H1 (cell line): ENCODE data around the gene LGALS8. TPM values are rescaled to one million over a fixed set of nuclear protein-coding genes. Genes with fewer than 3 reads are reported as not detected.

Experiments used
- CTCF ChIA-PET: fragments of 300-600 bp; sonication (Branson Sonifier 250); formaldehyde crosslinking; loops from one replicate; lab custom pipeline; 2021; ENCODE audit not compliant: partially characterized antibody; lab: Charles Lee
- POLR2A ChIA-PET: fragments of 300-600 bp; sonication (Branson Sonifier 250); formaldehyde crosslinking; loops from one replicate; lab custom pipeline; 2021; ENCODE audit warnings: inconsistent platforms; ENCODE audit not compliant: partially characterized antibody; lab: Charles Lee
- DNase-seq, 2 experiments: peaks; one replicate each; pipeline versions ENCODE4 v3.0.0 to v3.0.0-alpha.2; 2010 to 2022; ENCODE audit warnings: low spot score in 2 of 2, low read depth in 1 of 2, mixed read lengths in 1 of 2
- FAIRE-seq: peaks from 2 replicates; lab custom pipeline; 2011; peaks lifted over from hg19 to GRCh38; lab: Jason Lieb, UNC
- H2AFZ ChIP-seq: 2 replicates; pipeline ENCODE4 v1.8.1; 2012; ENCODE audit warnings: low read length, inconsistent platforms
- H2AK5ac ChIP-seq: 2 replicates; pipeline ENCODE4 v1.6.1; 2013; ENCODE audit warnings: low read depth, low read length
- H2BK120ac ChIP-seq: replicated peaks from 2 replicates; pipeline ENCODE3; 2013; ENCODE audit warnings: low read depth, low read length, inconsistent platforms
- H2BK12ac ChIP-seq: 2 replicates; pipeline ENCODE4 v1.6.1; 2013; ENCODE audit warnings: low read depth, low read length
- H2BK15ac ChIP-seq: 2 replicates; pipeline ENCODE4 v1.6.1; 2013; ENCODE audit warnings: low read length
- H2BK20ac ChIP-seq: 2 replicates; pipeline ENCODE4 v1.6.1; 2013; ENCODE audit warnings: low read length
- H2BK5ac ChIP-seq: 2 replicates; pipeline ENCODE4 v1.6.1; 2013; ENCODE audit warnings: low read depth, low read length
- H3K14ac ChIP-seq: 2 replicates; pipeline ENCODE4 v1.6.1; 2013; ENCODE audit warnings: inconsistent platforms; ENCODE audit not compliant: insufficient read length
- H3K18ac ChIP-seq: 2 replicates; pipeline ENCODE4 v1.6.1; 2013; ENCODE audit warnings: low read length; ENCODE audit errors: extremely low read depth
- H3K23ac ChIP-seq: 2 replicates; pipeline ENCODE4 v1.6.1; 2013; ENCODE audit warnings: inconsistent platforms; ENCODE audit not compliant: insufficient read length
- H3K23me2 ChIP-seq: 2 replicates; pipeline ENCODE4 v1.6.1; 2013; ENCODE audit warnings: low read depth, low read length
- H3K27ac ChIP-seq: 2 replicates; pipeline ENCODE4 v1.6.1; 2011; ENCODE audit warnings: low read depth, low read length, inconsistent platforms
- H3K27me3 ChIP-seq, 4 experiments: replicated peaks in 1 of 4; 1 replicate in 1 of 4; 2 replicates in 3 of 4; pipeline versions ENCODE4 v1.6.1 to v1.8.1; 2011 to 2013; ENCODE audit warnings: low read length in 3 of 4, mild to moderate bottlenecking in 3 of 4, inconsistent platforms in 2 of 4, mixed read lengths in 2 of 4, moderate library complexity in 1 of 4; ENCODE audit not compliant: control insufficient read depth in 3 of 4, insufficient read depth in 3 of 4; ENCODE audit errors: extremely low read depth in 1 of 4
- H3K36me3 ChIP-seq, 4 experiments: 2 replicates each; pipeline versions ENCODE4 v1.6.1 to v1.8.1; 2011 to 2013; ENCODE audit warnings: mild to moderate bottlenecking in 4 of 4, low read length in 3 of 4, moderate library complexity in 2 of 4, control low read depth in 1 of 4, inconsistent platforms in 1 of 4; ENCODE audit not compliant: insufficient read depth in 4 of 4, control insufficient read depth in 2 of 4
- H3K4ac ChIP-seq: replicated peaks from 2 replicates; pipeline ENCODE3; 2013; ENCODE audit warnings: low read length, low read depth, mixed read lengths, inconsistent platforms; ENCODE audit not compliant: insufficient read length
- H3K4me1 ChIP-seq, 4 experiments: replicated peaks in 1 of 4; 1 replicate in 1 of 4; 2 replicates in 3 of 4; pipeline versions ENCODE4 v1.6.1 to v1.8.1; 2011 to 2013; ENCODE audit warnings: low read length in 3 of 4, inconsistent platforms in 2 of 4, mixed read lengths in 1 of 4; ENCODE audit not compliant: insufficient read depth in 4 of 4, control insufficient read depth in 3 of 4
- H3K4me2 ChIP-seq, 2 experiments: 2 replicates each; pipeline versions ENCODE4 v1.6.1 to v1.8.1; 2011 to 2013; ENCODE audit warnings: low read depth in 2 of 2, low read length in 2 of 2, control low read depth in 1 of 2, inconsistent platforms in 1 of 2, mild to moderate bottlenecking in 1 of 2; ENCODE audit not compliant: insufficient read depth in 1 of 2
- H3K4me3 ChIP-seq, 4 experiments: fragments of 200-600, 300-600 bp in 1 of 4; sonication (generic), shearing (Covaris generic), sonication (Bioruptor Twin) in 1 of 4; 2 replicates each; pipeline versions ENCODE4 v1.5.1 to v1.8.1; 2011 to 2016; ENCODE audit warnings: low read length in 4 of 4, low read depth in 3 of 4, control low read depth in 2 of 4, inconsistent platforms in 2 of 4, mild to moderate bottlenecking in 2 of 4, mixed read lengths in 1 of 4, moderate library complexity in 1 of 4; ENCODE audit not compliant: insufficient read depth in 2 of 4; ENCODE audit errors: extremely low read depth in 1 of 4
- H3K56ac ChIP-seq: replicated peaks from 2 replicates; pipeline ENCODE3; 2013; ENCODE audit warnings: low read depth, mild to moderate bottlenecking, mixed read lengths, low read length, inconsistent platforms; ENCODE audit not compliant: insufficient read length
- H3K79me1 ChIP-seq: 2 replicates; pipeline ENCODE4 v1.6.1; 2013; ENCODE audit warnings: low read depth, low read length, control low read depth
- H3K79me2 ChIP-seq, 2 experiments: 2 replicates each; pipeline versions ENCODE4 v1.6.1 to v1.8.1; 2012 to 2013; ENCODE audit warnings: low read length in 2 of 2, mild to moderate bottlenecking in 2 of 2, inconsistent platforms in 1 of 2; ENCODE audit not compliant: insufficient read depth in 2 of 2, control insufficient read depth in 1 of 2
- H3K9ac ChIP-seq, 4 experiments: replicated peaks in 1 of 4; 1 replicate in 1 of 4; 2 replicates in 3 of 4; pipeline versions ENCODE4 v1.6.1 to v1.8.1; 2011 to 2013; ENCODE audit warnings: low read depth in 3 of 4, low read length in 3 of 4, control low read depth in 2 of 4, mild to moderate bottlenecking in 2 of 4, moderate library complexity in 2 of 4, inconsistent platforms in 1 of 4; ENCODE audit errors: extremely low read depth in 1 of 4
- H3K9me3 ChIP-seq, 2 experiments: 2 replicates each; pipeline versions ENCODE4 v1.6.1 to v1.8.1; 2012 to 2013; ENCODE audit warnings: mild to moderate bottlenecking in 2 of 2, moderate library complexity in 2 of 2, control low read depth in 1 of 2, inconsistent platforms in 1 of 2, low read depth in 1 of 2, low read length in 1 of 2, mixed read lengths in 1 of 2; ENCODE audit not compliant: insufficient read depth in 2 of 2
- H4K20me1 ChIP-seq, 2 experiments: replicated peaks in 1 of 2; 2 replicates each; pipeline versions ENCODE3 to v1.8.1; 2011 to 2013; ENCODE audit warnings: inconsistent platforms in 2 of 2, low read length in 2 of 2, mild to moderate bottlenecking in 1 of 2; ENCODE audit not compliant: insufficient read depth in 2 of 2, control insufficient read depth in 1 of 2
- H4K5ac ChIP-seq: 2 replicates; pipeline ENCODE4 v1.6.1; 2013; ENCODE audit warnings: low read length, low read depth, mixed read lengths, inconsistent platforms; ENCODE audit not compliant: insufficient read length
- H4K8ac ChIP-seq: 2 replicates; pipeline ENCODE4 v1.8.0; 2013; ENCODE audit warnings: mild to moderate bottlenecking, moderate library complexity, low read length, inconsistent platforms; ENCODE audit not compliant: insufficient read depth; ENCODE audit errors: extremely low read depth
- H4K91ac ChIP-seq: replicated peaks from 2 replicates; pipeline ENCODE3; 2013; ENCODE audit warnings: low read length, mixed read lengths, inconsistent platforms; ENCODE audit not compliant: insufficient read length
- CEBPB ChIP-seq: IDR thresholded peaks from 2 replicates; pipeline ENCODE4 v1.6.1; 2012; ENCODE audit warnings: low read depth, low read length
- CTBP2 ChIP-seq: IDR thresholded peaks from 2 replicates; pipeline ENCODE4 v1.7.0; 2011; ENCODE audit warnings: borderline replicate concordance, mild to moderate bottlenecking, moderate library complexity, mixed read lengths, low read length; ENCODE audit not compliant: insufficient read depth, insufficient read length
- MAFK ChIP-seq: IDR thresholded peaks from 2 replicates; pipeline ENCODE4 v1.6.1; 2012; ENCODE audit warnings: low read depth, mild to moderate bottlenecking, improper control_type of control experiment, low read length
- NANOG ChIP-seq: IDR thresholded peaks from 2 replicates; pipeline ENCODE4 v1.6.1; 2011; ENCODE audit warnings: low read length, low read depth, mild to moderate bottlenecking, inconsistent platforms; ENCODE audit not compliant: insufficient read depth, poor library complexity, severe bottlenecking
- NRF1 ChIP-seq: IDR thresholded peaks from 2 replicates; pipeline ENCODE4 v1.6.1; 2011; ENCODE audit warnings: mild to moderate bottlenecking, low read depth, low read length, improper control_type of control experiment
- PHF8 ChIP-seq: fragments of 200-600 bp; sonication (generic); conservative IDR thresholded peaks from 2 replicates; pipeline ENCODE4 v1.7.1; 2012; ENCODE audit warnings: low read depth, mild to moderate bottlenecking, inconsistent platforms, low read length, moderate library complexity
- POLR2A ChIP-seq, 2 experiments: IDR thresholded peaks; 1 replicate in 1 of 2; 2 replicates in 1 of 2; pipeline ENCODE4 v1.6.1; 2011; ENCODE audit warnings: low read depth in 2 of 2, low read length in 2 of 2, mild to moderate bottlenecking in 2 of 2; ENCODE audit errors: control extremely low read depth in 1 of 2
- POU5F1 ChIP-seq: IDR thresholded peaks from 2 replicates; pipeline ENCODE4 v1.6.1; 2011; ENCODE audit warnings: low read depth, mild to moderate bottlenecking, low read length, moderate library complexity
- SIN3A ChIP-seq, 2 experiments: IDR thresholded peaks in 1 of 2; conservative IDR thresholded peaks in 1 of 2; 2 replicates each; pipeline ENCODE4 v1.6.1; 2011 to 2012; ENCODE audit warnings: low read length in 2 of 2, improper control_type of control experiment in 1 of 2, low read depth in 1 of 2, mild to moderate bottlenecking in 1 of 2
- SIRT6 ChIP-seq: IDR thresholded peaks from one replicate; pipeline ENCODE4 v1.7.1; 2012; ENCODE audit warnings: low read length, inconsistent platforms
- SUZ12 ChIP-seq: fragments of 200-600 bp; sonication (generic); IDR thresholded peaks from 2 replicates; pipeline ENCODE4 v1.6.1; 2012; ENCODE audit warnings: mild to moderate bottlenecking, inconsistent platforms, low read length, moderate library complexity, mixed read lengths
- TEAD4 ChIP-seq: IDR thresholded peaks from 2 replicates; pipeline ENCODE4 v1.6.1; 2012; ENCODE audit warnings: low read depth, low read length, inconsistent platforms, mixed read lengths
- USF2 ChIP-seq: IDR thresholded peaks from 2 replicates; pipeline ENCODE4 v1.6.1; 2011; ENCODE audit warnings: low read length, improper control_type of control experiment
- YY1 ChIP-seq: IDR thresholded peaks from 2 replicates; pipeline ENCODE4 v1.6.1; 2011; ENCODE audit warnings: low read depth, mild to moderate bottlenecking, low read length
- WGBS, 2 experiments: shearing (Covaris generic) in 1 of 2; methylation state at CpG; one replicate each; pipeline versions ENCODE4 v1.1.6 to v1.1.7; 2013 to 2015; ENCODE audit warnings: low lambda C conversion rate in 2 of 2, mixed read lengths in 2 of 2, inconsistent platforms in 1 of 2, low coverage in 1 of 2, missing lambda C conversion rate in 1 of 2; ENCODE audit not compliant: insufficient replicate concordance in 2 of 2, insufficient coverage in 1 of 2, insufficient read length in 1 of 2; ENCODE audit errors: extremely low coverage in 1 of 2, missing lambda C conversion rate in 1 of 2; 5-methylcytosine and 5-hydroxymethylcytosine counted together
- polyA plus RNA-seq, 7 experiments: library from polyadenylated mRNA; depleted of rRNA in 3 of 7; stranded (reverse) in 5 of 7; unstranded in 2 of 7; fragments of >200 nt in 5 of 7; fragments of 200-250 nt in 2 of 7; gene quantifications; 1 replicate in 5 of 7; 2 replicates in 1 of 7; 4 replicates in 1 of 7; pipeline versions ENCODE4 v1.2.1 to v1.2.3, GENCODE V29; 2011 to 2013; ENCODE audit warnings: missing spikeins in 2 of 7, mixed read lengths in 2 of 7
- total RNA-seq: library from RNA; stranded (reverse); fragmentation: NEBNext Ultra II Directional; extraction: Animal tissue kit (Norgen Biotek cat#: 25700); gene quantifications from 2 replicates; pipeline ENCODE4 v1.2.1, GENCODE V29; 2021

LGALS8 gene
- total and polyA plus RNA-seq, 2 of the 8 experiments (the other 6 are each of a cell fraction or from before 2014, with no cell fraction given) = 7.2 to 11.6 TPM

- Histone ChIP-seq H3K23me2 (no peaks in the 10 kb centered on the region), H4K20me1 (peaks cover 0 to 4% of the 10 kb centered on the region in 2 experiments), H3K4me1 (no peaks in the 10 kb centered on the region), H2BK15ac (no peak overlapping the region), H3K27me3 (no peaks in the 10 kb centered on the region), H4K5ac (no peak overlapping the region), H2BK5ac (no peak overlapping the region), H3K18ac (no peak overlapping the region), H3K4me2 (no peak overlapping the region), H2AK5ac (no peak overlapping the region), H3K14ac (no peak overlapping the region), H3K36me3 (peaks cover 16 to 83% (median 59%) of the 10 kb centered on the region in 4 experiments), H3K79me2 (no peaks in the 10 kb centered on the region), H3K9me3 (no peaks in the 10 kb centered on the region), H4K8ac (no peak overlapping the region), H3K79me1 (no peaks in the 10 kb centered on the region), H3K4ac (no peak overlapping the region), H2BK120ac (no peak overlapping the region), H3K4me3 (no peak overlapping the region), H3K23ac (no peak overlapping the region), H3K27ac (no peak overlapping the region), H3K56ac (no peak overlapping the region), H3K9ac (no peak overlapping the region), H2AFZ (no peak overlapping the region), H2BK20ac (no peak overlapping the region), H2BK12ac (no peak overlapping the region), H4K91ac (no peak overlapping the region)
- 100% methylated on average over 3 of the region's 3 CpGs; no CpG with 5 or more reads in 1 of the 2 experiments for WGBS, 2 experiments
- CTCF ChIA-PET = interaction anchor here (0.6 to 3.1 kb wide), 8 partner anchors 9 to 1248 kb away, joined by 3 to 34 read pairs (median 4); no protein-coding TSS in a partner anchor
- POLR2A ChIA-PET = interaction anchor here (1.2 to 1.7 kb wide), 2 partner anchors 32 to 38 kb away, joined by 3 to 4 read pairs; no protein-coding TSS in a partner anchor
- DNase-seq = no peak
- FAIRE-seq = no peak
- TF ChIP-seq MAFK = no peak
- no peak for TF ChIP-seq CTBP2
- no peak for TF ChIP-seq YY1
- no peak for TF ChIP-seq POLR2A (IDR thresholded peaks at IDR 0.05; ENCODE audit: control extremely low read depth in 1 of 2, low read depth in 2 of 2, low read length in 2 of 2)
- TF ChIP-seq POU5F1 = no peak
- no peak for TF ChIP-seq NRF1
- no peak for TF ChIP-seq NANOG
- no peak for TF ChIP-seq CEBPB
- TF ChIP-seq TEAD4 = no peak
- TF ChIP-seq PHF8 = no peak
- TF ChIP-seq USF2 = no peak
- TF ChIP-seq SUZ12 = no peak
- TF ChIP-seq SIRT6 = no peak
- no peak for TF ChIP-seq SIN3A (conservative IDR thresholded peaks at IDR 0.05 in 1 of 2, IDR thresholded peaks at IDR 0.05 in 1 of 2; ENCODE audit: low read depth in 1 of 2, low read length in 2 of 2)
Observed at GRCh38 chr1:236558846-236559245, 35.1 kb downstream of the LGALS8 start.
